Muscle layer of duodenum (tissue), 2 donors: ENCODE results near the gene ME3.
"Not testable (repeated sequence)": the region's sequence is repeated elsewhere in the genome, so short reads cannot be mapped to it uniquely, and the experiment has no call there.

Source experiments
- H3K27ac ChIP-seq: one replicate; pipeline ENCODE4 v1.7.0; 2013; ENCODE audit warnings: mild to moderate bottlenecking, low read length
- H3K27me3 ChIP-seq: one replicate; pipeline ENCODE4 v1.7.0; 2013; ENCODE audit warnings: low read depth, mild to moderate bottlenecking, control low read depth, low read length
- H3K36me3 ChIP-seq, 2 donors: one replicate each; pipeline ENCODE4 v1.7.0; 2013; ENCODE audit warnings: low read length in 2 of 2, control low read depth in 1 of 2, mild to moderate bottlenecking in 1 of 2; ENCODE audit not compliant: insufficient read depth in 2 of 2, control insufficient read depth in 1 of 2
- H3K4me1 ChIP-seq, 2 donors: one replicate each; pipeline ENCODE4 v1.7.0; 2013; ENCODE audit warnings: low read length in 2 of 2, mild to moderate bottlenecking in 2 of 2, control low read depth in 1 of 2, moderate library complexity in 1 of 2; ENCODE audit not compliant: insufficient read depth in 2 of 2, control insufficient read depth in 1 of 2
- H3K4me3 ChIP-seq, 2 donors: one replicate each; pipeline ENCODE4 v1.7.0; 2013; ENCODE audit warnings: low read length in 2 of 2, low read depth in 1 of 2, mild to moderate bottlenecking in 1 of 2
- H3K9me3 ChIP-seq, 2 donors: one replicate each; pipeline ENCODE4 v1.7.0; 2013; ENCODE audit warnings: low read length in 2 of 2, control low read depth in 1 of 2, mild to moderate bottlenecking in 1 of 2; ENCODE audit not compliant: control insufficient read depth in 1 of 2
- donor health status: healthy.

The ME3 gene

GRCh38 chr11:86431258-86431657 is 241.2 kb downstream of the ME3 start:
- Histone ChIP-seq H3K4me1 (no peaks in the 10 kb centered on the region), H3K27me3 (no peaks in the 10 kb centered on the region), H3K9me3 (peaks cover 0 to 11% of the 10 kb centered on the region in 2 donors), H3K4me3 (no peak overlapping the region), H3K27ac (no peak overlapping the region), H3K36me3 (no peaks in the 10 kb centered on the region)

- Histone ChIP-seq H3K27ac (no peak overlapping the region), H3K4me3 (no peak overlapping the region), H3K36me3 (no peaks in the 10 kb centered on the region), H3K27me3 (no peaks in the 10 kb centered on the region), H3K9me3 (peaks cover 0 to 11% of the 10 kb centered on the region in 2 donors), H3K4me1 (no peaks in the 10 kb centered on the region)
Measured at GRCh38 chr11:86427441-86427840, 245.0 kb downstream of the ME3 start.

- not testable (repeated sequence) for H3K27me3 ChIP-seq, H3K9me3 ChIP-seq, H3K4me1 ChIP-seq, H3K4me3 ChIP-seq, H3K36me3 ChIP-seq, H3K27ac ChIP-seq
Measured at GRCh38 chr11:86423488-86423887, 248.9 kb downstream of the ME3 start.

- H3K9me3 ChIP-seq: peaks cover 0 to 5% of the 10 kb centered on the region in 2 donors
- H3K4me1 ChIP-seq: peaks cover 0 to 5% of the 10 kb centered on the region in 2 donors
- no peak overlapping the region for H3K27ac ChIP-seq
- no peaks in the 10 kb centered on the region for H3K36me3 ChIP-seq
- H3K27me3 ChIP-seq: no peaks in the 10 kb centered on the region
- no peak overlapping the region for H3K4me3 ChIP-seq
Measured at GRCh38 chr11:86422371-86422770, 250.0 kb downstream of the ME3 start.

DNA sequence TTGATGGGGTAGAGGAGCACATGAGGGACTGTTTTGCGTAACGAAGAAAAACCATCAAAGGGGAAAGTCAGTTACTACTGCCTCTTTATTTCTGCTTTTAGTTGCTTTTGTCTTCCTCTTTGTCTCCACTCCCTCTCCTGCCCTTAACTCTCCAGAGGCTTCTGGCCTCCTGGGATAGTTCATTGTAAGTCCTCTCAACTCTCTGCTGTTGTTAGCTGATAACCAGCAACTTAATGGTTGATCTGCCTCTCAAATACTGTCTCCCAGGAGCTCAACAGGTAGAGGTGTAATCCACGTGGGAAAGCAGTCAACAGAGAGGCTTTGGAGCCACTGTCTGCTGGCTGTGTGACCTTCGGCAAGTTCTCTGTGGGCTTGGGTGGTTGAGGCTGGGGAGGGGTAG is 250.5 kb downstream of the ME3 start:
- Histone ChIP-seq H3K4me1 (peaks cover 0 to 5% of the 10 kb centered on the region in 2 donors), H3K4me3 (no peak overlapping the region), H3K36me3 (no peaks in the 10 kb centered on the region), H3K9me3 (peaks cover 0 to 5% of the 10 kb centered on the region in 2 donors), H3K27me3 (no peaks in the 10 kb centered on the region), H3K27ac (no peak overlapping the region)

DNA sequence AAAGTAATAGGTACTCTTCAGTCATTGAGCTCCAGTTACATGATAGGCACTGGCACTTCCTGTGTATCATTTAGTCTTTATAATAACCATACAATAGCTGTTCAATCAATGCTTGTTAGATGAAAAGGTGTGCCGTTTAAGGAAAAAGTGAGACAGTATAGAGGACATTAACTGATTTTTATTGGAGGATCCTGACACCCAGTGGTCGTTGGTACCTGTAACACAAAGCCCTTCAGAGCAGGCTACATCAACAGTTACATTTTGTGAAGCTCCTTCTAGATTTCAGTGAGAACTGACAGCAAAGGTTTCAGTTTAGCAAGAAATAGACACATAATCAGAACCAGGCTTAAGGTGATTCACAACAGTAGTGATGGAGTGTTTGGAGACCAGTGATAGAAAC is 253.5 kb downstream of the ME3 start:
- no peaks in the 10 kb centered on the region for H3K9me3 ChIP-seq

GRCh38 chr11:86418513-86418912 is 253.9 kb downstream of the ME3 start:
- no peak overlapping the region for H3K4me3 ChIP-seq
- no peak overlapping the region for H3K27ac ChIP-seq
- H3K27me3 ChIP-seq: no peaks in the 10 kb centered on the region
- H3K4me1 ChIP-seq: peaks cover 0 to 5% of the 10 kb centered on the region in 2 donors
- no peaks in the 10 kb centered on the region for H3K9me3 ChIP-seq
- H3K36me3 ChIP-seq: no peaks in the 10 kb centered on the region

More for the DNA sequence above, 253.5 kb downstream of the ME3 start:
- H3K27ac ChIP-seq: no peak overlapping the region
- H3K4me1 ChIP-seq: peaks cover 0 to 5% of the 10 kb centered on the region in 2 donors
- no peak overlapping the region for H3K4me3 ChIP-seq
- H3K36me3 ChIP-seq: no peaks in the 10 kb centered on the region
- no peaks in the 10 kb centered on the region for H3K27me3 ChIP-seq

DNA sequence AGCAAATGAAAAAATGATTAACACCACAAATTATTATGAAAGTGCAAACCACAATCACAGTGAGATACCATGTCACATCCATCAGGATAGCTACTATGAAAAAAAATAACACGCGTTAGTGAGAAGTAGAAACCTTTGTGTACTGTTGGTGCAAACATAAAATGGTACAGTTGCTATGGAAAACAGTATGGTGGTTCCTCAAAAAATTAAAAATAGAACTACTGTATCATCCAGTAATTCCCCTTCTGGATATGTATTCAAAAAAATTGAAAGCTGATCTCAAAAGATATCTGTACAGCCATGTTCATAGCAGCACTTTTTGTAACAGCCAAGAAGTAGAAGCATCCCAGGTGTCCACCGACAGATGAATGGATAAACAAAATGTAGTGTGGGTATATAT is 254.3 kb downstream of the ME3 start:
- Histone ChIP-seq H3K27me3 (no peaks in the 10 kb centered on the region), H3K4me1 (peaks cover 0 to 5% of the 10 kb centered on the region in 2 donors), H3K9me3 (no peaks in the 10 kb centered on the region)

GRCh38 chr11:86416951-86417350 is 255.5 kb downstream of the ME3 start:
- H3K4me1 ChIP-seq, H3K27ac ChIP-seq: not testable (repeated sequence)

More for the DNA sequence above, 254.3 kb downstream of the ME3 start:
- Histone ChIP-seq H3K4me3 (no peak overlapping the region), H3K36me3 (no peaks in the 10 kb centered on the region), H3K27ac (no peak overlapping the region)

DNA sequence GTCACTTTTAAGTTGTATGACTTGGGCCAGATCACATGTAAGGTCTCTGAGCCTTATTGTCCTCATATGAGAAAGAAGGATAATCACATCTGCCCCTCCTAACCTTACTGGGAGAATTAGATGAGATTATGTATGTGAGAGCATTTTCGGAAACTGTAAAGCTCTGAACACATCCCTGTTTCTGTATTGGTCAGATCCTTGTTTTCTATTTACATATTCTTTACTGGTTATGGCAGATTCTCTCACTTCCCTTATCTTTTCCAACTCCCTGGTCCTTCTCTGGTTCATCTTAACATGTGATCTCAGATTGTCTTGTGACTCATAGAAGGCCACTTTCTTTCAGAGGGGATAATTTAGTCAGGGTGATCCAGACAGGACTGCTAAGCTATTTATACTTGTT is 255.9 kb downstream of the ME3 start:
- no peaks in the 10 kb centered on the region for H3K36me3 ChIP-seq
- no peak overlapping the region for H3K27ac ChIP-seq
- no peak overlapping the region for H3K4me3 ChIP-seq
- H3K9me3 ChIP-seq: no peaks in the 10 kb centered on the region
- H3K27me3 ChIP-seq: no peaks in the 10 kb centered on the region
- H3K4me1 ChIP-seq: peaks cover 0 to 5% of the 10 kb centered on the region in 2 donors

More at GRCh38 chr11:86416951-86417350, 255.5 kb downstream of the ME3 start:
- not testable (repeated sequence) for H3K36me3 ChIP-seq, H3K4me3 ChIP-seq, H3K27me3 ChIP-seq, H3K9me3 ChIP-seq

DNA sequence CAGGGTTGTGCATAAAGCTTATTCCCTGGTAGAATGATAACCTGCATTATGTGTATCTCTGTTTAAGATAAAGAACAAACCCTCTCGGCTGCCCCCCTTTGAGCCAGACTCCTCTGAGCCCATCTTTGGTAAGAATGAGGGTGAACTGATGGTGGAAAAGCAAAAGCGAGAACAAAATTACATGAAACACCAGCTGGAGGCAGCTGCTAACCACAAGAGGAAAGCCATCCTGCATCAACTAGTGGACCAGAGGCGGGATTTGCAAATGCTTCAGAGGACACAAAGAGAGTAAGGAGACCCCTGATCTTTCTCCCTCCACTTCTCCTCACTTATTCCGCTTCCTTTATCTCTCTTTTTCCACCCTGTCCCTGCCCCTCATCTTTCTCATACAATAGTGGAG is 257.4 kb downstream of the ME3 start:
- Histone ChIP-seq H3K27ac (no peak overlapping the region), H3K36me3 (no peaks in the 10 kb centered on the region), H3K4me3 (no peak overlapping the region), H3K9me3 (no peaks in the 10 kb centered on the region), H3K4me1 (peaks cover 0 to 5% of the 10 kb centered on the region in 2 donors), H3K27me3 (no peaks in the 10 kb centered on the region)

- Histone ChIP-seq H3K36me3 (no peaks in the 10 kb centered on the region), H3K9me3 (no peaks in the 10 kb centered on the region), H3K27ac (no peak overlapping the region), H3K4me3 (no peak overlapping the region), H3K27me3 (no peaks in the 10 kb centered on the region), H3K4me1 (no peaks in the 10 kb centered on the region)
Measured at GRCh38 chr11:86414032-86414431, 258.4 kb downstream of the ME3 start.
